GM12878 (cell line): ENCODE data around the gene SNED1. TPM values are rescaled to one million over a fixed set of nuclear protein-coding genes. Genes with fewer than 3 reads are reported as not detected.

Source experiments
- ATAC-seq: fragments of 200-7000 bp; cut with Tn5 transposase; 3 replicates; pipeline ENCODE4 v1.9.1; 2020; ENCODE audit warnings: mild to moderate bottlenecking, moderate library complexity
- BruUV-seq: library from RNA; stranded (reverse); fragments of 400-500 nt; replicated peaks from 2 replicates; lab custom pipeline; 2021; lab: Mats Ljungman, UMichigan
- CTCF ChIA-PET: fragments of 300-600 bp; sonication (Branson Sonifier 250); formaldehyde crosslinking; extraction: SDS; loops from one replicate; lab custom pipeline; 2021; ENCODE audit warnings: inconsistent platforms; lab: Yijun Ruan, JAX
- POLR2A ChIA-PET: fragments of 350-600 bp; formaldehyde crosslinking; extraction: SDS; loops from one replicate; lab custom pipeline; 2021; ENCODE audit warnings: inconsistent platforms; lab: Charles Lee
- RAD21 ChIA-PET: fragments of 300-600 bp; sonication (Branson Sonifier 250); formaldehyde crosslinking; loops from one replicate; lab custom pipeline; 2023; ENCODE audit warnings: antibody characterized with exemption; ENCODE audit not compliant: unreplicated experiment; lab: Charles Lee
- SMC1A ChIA-PET: fragments of 300-600 bp; sonication (Branson Sonifier 250); formaldehyde crosslinking; loops from one replicate; lab custom pipeline; 2023; ENCODE audit not compliant: unreplicated experiment, uncharacterized antibody; lab: Charles Lee
- DNase-seq: peaks from one replicate; pipeline ENCODE4 v3.0.0-alpha.2; 2011; ENCODE audit warnings: low read depth, low spot score
- FAIRE-seq: peaks from 3 replicates; lab custom pipeline; 2011; peaks lifted over from hg19 to GRCh38; lab: Jason Lieb, UNC
- H2AFZ ChIP-seq: 2 replicates; pipeline ENCODE4 v1.6.0; 2011; ENCODE audit warnings: low read depth, low read length, control low read depth; ENCODE audit not compliant: control insufficient read depth
- H3K27ac ChIP-seq: 2 replicates; pipeline ENCODE4 v1.5.1; 2011; ENCODE audit warnings: control low read depth; ENCODE audit not compliant: control insufficient read depth, insufficient read depth
- H3K27me3 ChIP-seq, 2 experiments: replicated peaks in 1 of 2; 2 replicates each; pipeline versions ENCODE4 v1.6.0 to v1.6.1; 2011; ENCODE audit warnings: low read length in 1 of 2; ENCODE audit not compliant: control insufficient read depth in 2 of 2, insufficient read depth in 2 of 2
- H3K36me3 ChIP-seq, 2 experiments: 2 replicates each; pipeline ENCODE4 v1.5.1; 2011; ENCODE audit warnings: low read length in 1 of 2; ENCODE audit not compliant: control insufficient read depth in 2 of 2, insufficient read depth in 2 of 2
- H3K4me1 ChIP-seq: 2 replicates; pipeline ENCODE4 v1.6.1; 2011; ENCODE audit warnings: mild to moderate bottlenecking, low read length, moderate library complexity, mixed read lengths; ENCODE audit not compliant: control insufficient read depth, insufficient read depth
- H3K4me2 ChIP-seq: 2 replicates; pipeline ENCODE4 v1.6.0; 2011; ENCODE audit warnings: control low read depth; ENCODE audit not compliant: control insufficient read depth, insufficient read depth
- H3K4me3 ChIP-seq: fragments of 200-600 bp; sonication (generic); 2 replicates; pipeline ENCODE4 v1.5.1; 2016
- H3K79me2 ChIP-seq: 2 replicates; pipeline ENCODE4 v1.6.0; 2011; ENCODE audit warnings: low read length; ENCODE audit not compliant: control insufficient read depth, insufficient read depth
- H3K9ac ChIP-seq: 2 replicates; pipeline ENCODE4 v1.8.0; 2011; ENCODE audit warnings: low read length, control low read depth, mixed read lengths; ENCODE audit not compliant: control insufficient read depth, insufficient read depth
- H3K9me3 ChIP-seq: replicated peaks from 3 replicates; pipeline ENCODE4 v1.5.1; 2011; ENCODE audit warnings: mild to moderate bottlenecking, low read length; ENCODE audit not compliant: control insufficient read depth, insufficient read depth
- H4K20me1 ChIP-seq: 2 replicates; pipeline ENCODE4 v1.6.0; 2011; ENCODE audit not compliant: control insufficient read depth, insufficient read depth
- KDM1A ChIP-seq: fragments of 200-600 bp; sonication (generic); IDR thresholded peaks from 2 replicates; pipeline ENCODE4 v1.6.1; 2016; ENCODE audit warnings: borderline replicate concordance
- POU2F2 ChIP-seq: IDR thresholded peaks from 3 replicates; pipeline ENCODE4 v1.6.1; 2011; ENCODE audit warnings: low read depth, mild to moderate bottlenecking, low read length, borderline replicate concordance
- SREBF1 ChIP-seq: IDR thresholded peaks from 2 replicates; pipeline ENCODE4 v1.6.1; 2012; ENCODE audit warnings: mild to moderate bottlenecking, low read length
- TBL1XR1 ChIP-seq: IDR thresholded peaks from 2 replicates; pipeline ENCODE4 v1.6.1; 2012; ENCODE audit warnings: low read depth, low read length, improper control_type of control experiment
- ZZZ3 ChIP-seq: IDR thresholded peaks from 2 replicates; pipeline ENCODE4 v1.6.1; 2011; ENCODE audit warnings: low read depth; ENCODE audit not compliant: control insufficient read depth, insufficient read length
- WGBS: methylation state at CpG from one replicate; pipeline ENCODE4 v1.1.6; 2016; ENCODE audit warnings: low lambda C conversion rate; ENCODE audit not compliant: insufficient replicate concordance, insufficient coverage; ENCODE audit errors: missing lambda C conversion rate; 5-methylcytosine and 5-hydroxymethylcytosine counted together
- in situ Hi-C: fragments of 300-500 bp; cut with MboI; formaldehyde crosslinking; loops from 9 replicates; pipeline ENCODE4 v1.14.3; 2018; ENCODE audit warnings: mixed read lengths
- intact Hi-C: fragments of 100-400 bp; cut with micrococcal nuclease; formaldehyde crosslinking; loops from one replicate; pipeline ENCODE4 v1.14.2; 2022; ENCODE audit not compliant: unreplicated experiment
- polyA plus RNA-seq, 11 experiments: library from polyadenylated mRNA; depleted of rRNA in 4 of 11; unstranded in 6 of 11; stranded (reverse) in 5 of 11; fragments of >200 nt; fragmentation: Nextera tagmentation in 4 of 11; fragmentation: Illumina TruSeq in 1 of 11; extraction: Ambion mirVana in 4 of 11; extraction: Trizol in 1 of 11; gene quantifications; 1 replicate in 1 of 11; 2 replicates in 10 of 11; pipeline versions ENCODE4 v1.2.1 to v1.2.3, GENCODE V29; 2011 to 2016; ENCODE audit warnings: inconsistent platforms in 2 of 11, missing spikeins in 2 of 11, low read depth in 1 of 11
- total RNA-seq, 4 experiments: library from RNA; depleted of rRNA in 3 of 4; stranded (reverse); fragments of >200 nt in 3 of 4; fragmentation: Illumina TruSeq in 1 of 4; extraction: Trizol in 1 of 4; gene quantifications; 2 replicates each; pipeline versions ENCODE4 v1.2.1 to v1.2.3, GENCODE V29; 2013 to 2021
- TF ChIP-seq, protein P1 (sequence below): fragments of 450-650 bp; IDR thresholded peaks from 2 replicates; pipeline ENCODE4 v1.6.1; 2016; ENCODE audit warnings: mild to moderate bottlenecking, moderate library complexity, borderline replicate concordance
- TF ChIP-seq, protein P2 (sequence below): fragments of 450-650 bp; IDR thresholded peaks from 2 replicates; pipeline ENCODE4 v1.6.1; 2018; ENCODE audit warnings: mild to moderate bottlenecking, low read depth, moderate library complexity; ENCODE audit not compliant: partially characterized antibody
- TF ChIP-seq, protein P3 (sequence below), 3 experiments: IDR thresholded peaks in 2 of 3; conservative IDR thresholded peaks in 1 of 3; 2 replicates each; pipeline ENCODE4 v1.5.1; 2011; ENCODE audit warnings: low read depth in 3 of 3, low read length in 3 of 3, mild to moderate bottlenecking in 3 of 3, control low read depth in 2 of 3, moderate library complexity in 2 of 3, inconsistent platforms in 1 of 3, mixed read lengths in 1 of 3; ENCODE audit not compliant: control insufficient read depth in 2 of 3, insufficient read depth in 1 of 3; ENCODE audit errors: extremely low read depth in 1 of 3

SNED1 gene
- total and polyA plus RNA-seq, 10 of the 15 experiments (the other 5 are each of a cell fraction or from before 2014, with no cell fraction given), result 0.05 to 8.4 (median 3.0) TPM

DNA sequence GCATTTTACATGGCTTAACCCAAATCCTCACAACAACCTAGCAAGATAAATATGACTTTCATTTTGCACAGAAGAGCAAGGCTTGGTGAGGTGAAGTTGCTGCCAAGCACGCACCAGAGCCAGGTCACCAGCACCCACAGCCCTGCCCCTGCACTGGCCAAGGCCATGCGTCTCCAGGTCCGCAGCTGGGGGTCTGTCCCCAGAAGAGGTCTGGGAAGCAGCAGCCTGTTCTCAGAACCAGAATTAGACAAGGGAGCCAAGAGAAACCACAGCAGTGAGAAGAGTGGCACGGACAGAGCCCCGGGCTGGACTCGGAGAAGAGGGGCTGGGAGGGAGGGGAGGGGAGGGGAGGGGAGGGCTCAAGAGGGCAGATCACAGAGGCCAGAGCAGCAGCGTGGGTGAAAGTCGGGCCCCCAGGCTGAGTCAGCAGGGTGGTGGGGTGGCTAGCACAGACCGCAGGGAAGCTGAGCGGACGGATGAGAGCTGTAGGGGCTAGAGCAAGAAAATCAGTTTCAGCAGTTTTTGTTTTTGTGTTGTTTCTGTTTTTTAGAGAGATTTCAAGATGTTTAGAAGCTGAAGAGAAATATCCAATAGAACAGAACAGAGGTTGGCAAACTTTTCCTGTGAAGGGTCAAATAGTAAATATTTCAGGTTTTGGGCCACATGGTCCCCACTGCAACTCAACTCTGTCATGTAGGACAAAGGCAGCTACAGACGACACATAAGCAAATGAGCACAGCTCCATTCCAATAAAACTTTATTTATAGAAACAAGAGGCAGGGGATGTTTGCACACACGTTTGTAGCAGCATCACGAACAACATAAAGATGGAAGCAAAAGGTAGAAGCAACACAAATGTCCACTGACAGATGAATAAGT lies 111.0 kb downstream of the SNED1 start:
- in situ Hi-C loops (no loop called here), intact Hi-C loops (loop anchor here (1.0 kb wide), 1 partner anchor 18 kb away; no protein-coding TSS in a partner anchor)
- RAD21 ChIA-PET, result interaction anchor here (0.8 to 4.9 kb wide), 5 partner anchors 9 to 40 kb away, joined by 3 to 43 read pairs (median 6); partner anchors contain the start of genes MTERF4, PASK and PPP1R7
- Histone ChIP-seq H4K20me1 (no peaks in the 10 kb centered on the region), H3K79me2 (peaks cover 30% of the 10 kb centered on the region), H3K9ac (peak overlapping the region; percentile 56; the same call in 1 of the 2 replicates), H3K27me3 (no peaks in the 10 kb centered on the region), H3K9me3 (no peaks in the 10 kb centered on the region), H2AFZ (peak overlapping the region; percentile 18; the same call in 1 of the 2 replicates), H3K36me3 (peaks cover 4 to 12% of the 10 kb centered on the region in 2 experiments; a peak in 3 of 4 replicates), H3K4me2 (peak overlapping the region; percentile 90), H3K4me3 (peak overlapping the region; percentile 11), H3K4me1 (peaks cover 33% of the 10 kb centered on the region), H3K27ac (peak overlapping the region; percentile 82)
- no peak for ATAC-seq
- FAIRE-seq, result no peak
- SMC1A ChIA-PET, result interaction anchor here (0.8 to 6.5 kb wide), 8 partner anchors 8 to 40 kb away, joined by 3 to 53 read pairs (median 6); partner anchors contain the start of genes MTERF4, PASK and PPP1R7
- CTCF ChIA-PET, result interaction anchor here (0.6 to 2.0 kb wide), 6 partner anchors 13 to 489 kb away, joined by 3 to 10 read pairs (median 5); partner anchors contain the start of genes PASK and PPP1R7
- BruUV-seq, result no TSS peak
- POLR2A ChIA-PET, result interaction anchor here (1.0 to 5.2 kb wide), 3 partner anchors 8 to 17 kb away, joined by 3 to 54 read pairs (median 4); partner anchors contain the start of gene MTERF4
- WGBS, result 3% methylated on average over 11 of the region's 14 CpGs
- no peak for DNase-seq
- TF ChIP-seq, protein P1, sequence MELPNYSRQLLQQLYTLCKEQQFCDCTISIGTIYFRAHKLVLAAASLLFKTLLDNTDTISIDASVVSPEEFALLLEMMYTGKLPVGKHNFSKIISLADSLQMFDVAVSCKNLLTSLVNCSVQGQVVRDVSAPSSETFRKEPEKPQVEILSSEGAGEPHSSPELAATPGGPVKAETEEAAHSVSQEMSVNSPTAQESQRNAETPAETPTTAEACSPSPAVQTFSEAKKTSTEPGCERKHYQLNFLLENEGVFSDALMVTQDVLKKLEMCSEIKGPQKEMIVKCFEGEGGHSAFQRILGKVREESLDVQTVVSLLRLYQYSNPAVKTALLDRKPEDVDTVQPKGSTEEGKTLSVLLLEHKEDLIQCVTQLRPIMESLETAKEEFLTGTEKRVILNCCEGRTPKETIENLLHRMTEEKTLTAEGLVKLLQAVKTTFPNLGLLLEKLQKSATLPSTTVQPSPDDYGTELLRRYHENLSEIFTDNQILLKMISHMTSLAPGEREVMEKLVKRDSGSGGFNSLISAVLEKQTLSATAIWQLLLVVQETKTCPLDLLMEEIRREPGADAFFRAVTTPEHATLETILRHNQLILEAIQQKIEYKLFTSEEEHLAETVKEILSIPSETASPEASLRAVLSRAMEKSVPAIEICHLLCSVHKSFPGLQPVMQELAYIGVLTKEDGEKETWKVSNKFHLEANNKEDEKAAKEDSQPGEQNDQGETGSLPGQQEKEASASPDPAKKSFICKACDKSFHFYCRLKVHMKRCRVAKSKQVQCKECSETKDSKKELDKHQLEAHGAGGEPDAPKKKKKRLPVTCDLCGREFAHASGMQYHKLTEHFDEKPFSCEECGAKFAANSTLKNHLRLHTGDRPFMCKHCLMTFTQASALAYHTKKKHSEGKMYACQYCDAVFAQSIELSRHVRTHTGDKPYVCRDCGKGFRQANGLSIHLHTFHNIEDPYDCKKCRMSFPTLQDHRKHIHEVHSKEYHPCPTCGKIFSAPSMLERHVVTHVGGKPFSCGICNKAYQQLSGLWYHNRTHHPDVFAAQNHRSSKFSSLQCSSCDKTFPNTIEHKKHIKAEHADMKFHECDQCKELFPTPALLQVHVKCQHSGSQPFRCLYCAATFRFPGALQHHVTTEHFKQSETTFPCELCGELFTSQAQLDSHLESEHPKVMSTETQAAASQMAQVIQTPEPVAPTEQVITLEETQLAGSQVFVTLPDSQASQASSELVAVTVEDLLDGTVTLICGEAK, result peak; percentile 94
- TF ChIP-seq, protein P2, sequence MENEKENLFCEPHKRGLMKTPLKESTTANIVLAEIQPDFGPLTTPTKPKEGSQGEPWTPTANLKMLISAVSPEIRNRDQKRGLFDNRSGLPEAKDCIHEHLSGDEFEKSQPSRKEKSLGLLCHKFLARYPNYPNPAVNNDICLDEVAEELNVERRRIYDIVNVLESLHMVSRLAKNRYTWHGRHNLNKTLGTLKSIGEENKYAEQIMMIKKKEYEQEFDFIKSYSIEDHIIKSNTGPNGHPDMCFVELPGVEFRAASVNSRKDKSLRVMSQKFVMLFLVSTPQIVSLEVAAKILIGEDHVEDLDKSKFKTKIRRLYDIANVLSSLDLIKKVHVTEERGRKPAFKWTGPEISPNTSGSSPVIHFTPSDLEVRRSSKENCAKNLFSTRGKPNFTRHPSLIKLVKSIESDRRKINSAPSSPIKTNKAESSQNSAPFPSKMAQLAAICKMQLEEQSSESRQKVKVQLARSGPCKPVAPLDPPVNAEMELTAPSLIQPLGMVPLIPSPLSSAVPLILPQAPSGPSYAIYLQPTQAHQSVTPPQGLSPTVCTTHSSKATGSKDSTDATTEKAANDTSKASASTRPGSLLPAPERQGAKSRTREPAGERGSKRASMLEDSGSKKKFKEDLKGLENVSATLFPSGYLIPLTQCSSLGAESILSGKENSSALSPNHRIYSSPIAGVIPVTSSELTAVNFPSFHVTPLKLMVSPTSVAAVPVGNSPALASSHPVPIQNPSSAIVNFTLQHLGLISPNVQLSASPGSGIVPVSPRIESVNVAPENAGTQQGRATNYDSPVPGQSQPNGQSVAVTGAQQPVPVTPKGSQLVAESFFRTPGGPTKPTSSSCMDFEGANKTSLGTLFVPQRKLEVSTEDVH, result no peak
- 0 out of 3 replicates have a peak, but pooled peaks have one; percentile 8 for TF ChIP-seq POU2F2
- TF ChIP-seq, protein P3, sequence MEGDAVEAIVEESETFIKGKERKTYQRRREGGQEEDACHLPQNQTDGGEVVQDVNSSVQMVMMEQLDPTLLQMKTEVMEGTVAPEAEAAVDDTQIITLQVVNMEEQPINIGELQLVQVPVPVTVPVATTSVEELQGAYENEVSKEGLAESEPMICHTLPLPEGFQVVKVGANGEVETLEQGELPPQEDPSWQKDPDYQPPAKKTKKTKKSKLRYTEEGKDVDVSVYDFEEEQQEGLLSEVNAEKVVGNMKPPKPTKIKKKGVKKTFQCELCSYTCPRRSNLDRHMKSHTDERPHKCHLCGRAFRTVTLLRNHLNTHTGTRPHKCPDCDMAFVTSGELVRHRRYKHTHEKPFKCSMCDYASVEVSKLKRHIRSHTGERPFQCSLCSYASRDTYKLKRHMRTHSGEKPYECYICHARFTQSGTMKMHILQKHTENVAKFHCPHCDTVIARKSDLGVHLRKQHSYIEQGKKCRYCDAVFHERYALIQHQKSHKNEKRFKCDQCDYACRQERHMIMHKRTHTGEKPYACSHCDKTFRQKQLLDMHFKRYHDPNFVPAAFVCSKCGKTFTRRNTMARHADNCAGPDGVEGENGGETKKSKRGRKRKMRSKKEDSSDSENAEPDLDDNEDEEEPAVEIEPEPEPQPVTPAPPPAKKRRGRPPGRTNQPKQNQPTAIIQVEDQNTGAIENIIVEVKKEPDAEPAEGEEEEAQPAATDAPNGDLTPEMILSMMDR (IDR thresholded peaks at IDR 0.05 in 2 of 3, conservative IDR thresholded peaks at IDR 0.05 in 1 of 3; ENCODE audit: control insufficient read depth in 2 of 3, extremely low read depth in 1 of 3, insufficient read depth in 1 of 3, low read depth in 3 of 3, low read length in 3 of 3), result no peak
- TF ChIP-seq TBL1XR1, result no peak
- no peak for TF ChIP-seq ZZZ3
- no peak for TF ChIP-seq KDM1A
- TF ChIP-seq SREBF1, result no peak
